Transverse colon (tissue), 3 donors: ENCODE data around the gene USP17L10.
"Not testable (repeated sequence)": the region's sequence is repeated elsewhere in the genome, so short reads cannot be mapped to it uniquely, and the experiment has no call there.

Experiments used
- EP300 ChIP-seq: sonication (generic); formaldehyde crosslinking; IDR thresholded peaks from one replicate; pipeline ENCODE4 v1.6.1; 2017; ENCODE audit warnings: antibody characterized with exemption, low read depth
- TF ChIP-seq, protein P1 (sequence below), 5 experiments: fragments of 200-600 bp in 3 of 5; fragments of 450-650 bp in 2 of 5; sonication (generic) in 3 of 5; IDR thresholded peaks; 1 replicate in 2 of 5; 2 replicates in 3 of 5; pipeline ENCODE4 v1.5.1; 2016 to 2017; ENCODE audit warnings: antibody characterized with exemption in 5 of 5, inconsistent platforms in 3 of 5, mild to moderate bottlenecking in 2 of 5, moderate library complexity in 1 of 5

DNA sequence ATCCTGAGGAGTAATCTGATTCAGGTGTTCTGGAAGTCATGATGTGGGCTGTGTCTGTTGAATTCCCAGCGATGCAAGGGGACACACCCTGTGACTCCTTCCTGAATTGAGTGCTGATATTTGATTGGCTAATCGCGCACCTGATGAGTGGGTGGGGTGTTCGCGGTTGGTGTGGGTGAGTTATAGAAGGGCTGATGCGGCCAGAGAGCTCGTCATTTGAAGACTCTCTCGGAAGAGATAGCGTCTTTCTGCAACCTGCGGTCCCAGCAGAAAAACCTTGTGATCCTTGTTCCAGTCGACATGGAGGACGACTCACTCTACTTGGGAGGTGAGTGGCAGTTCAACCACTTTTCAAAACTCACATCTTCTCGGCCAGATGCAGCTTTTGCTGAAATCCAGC is at the start of gene USP17L10:
- TF ChIP-seq, protein P1, sequence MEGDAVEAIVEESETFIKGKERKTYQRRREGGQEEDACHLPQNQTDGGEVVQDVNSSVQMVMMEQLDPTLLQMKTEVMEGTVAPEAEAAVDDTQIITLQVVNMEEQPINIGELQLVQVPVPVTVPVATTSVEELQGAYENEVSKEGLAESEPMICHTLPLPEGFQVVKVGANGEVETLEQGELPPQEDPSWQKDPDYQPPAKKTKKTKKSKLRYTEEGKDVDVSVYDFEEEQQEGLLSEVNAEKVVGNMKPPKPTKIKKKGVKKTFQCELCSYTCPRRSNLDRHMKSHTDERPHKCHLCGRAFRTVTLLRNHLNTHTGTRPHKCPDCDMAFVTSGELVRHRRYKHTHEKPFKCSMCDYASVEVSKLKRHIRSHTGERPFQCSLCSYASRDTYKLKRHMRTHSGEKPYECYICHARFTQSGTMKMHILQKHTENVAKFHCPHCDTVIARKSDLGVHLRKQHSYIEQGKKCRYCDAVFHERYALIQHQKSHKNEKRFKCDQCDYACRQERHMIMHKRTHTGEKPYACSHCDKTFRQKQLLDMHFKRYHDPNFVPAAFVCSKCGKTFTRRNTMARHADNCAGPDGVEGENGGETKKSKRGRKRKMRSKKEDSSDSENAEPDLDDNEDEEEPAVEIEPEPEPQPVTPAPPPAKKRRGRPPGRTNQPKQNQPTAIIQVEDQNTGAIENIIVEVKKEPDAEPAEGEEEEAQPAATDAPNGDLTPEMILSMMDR (IDR thresholded peaks at IDR 0.05), result not testable (repeated sequence)
- not testable (repeated sequence) for TF ChIP-seq EP300
